GM21423 (cell line): Measurements from ENCODE around the gene TOR1A.
"Not testable (repeated sequence)": the region's sequence is repeated elsewhere in the genome, so short reads cannot be mapped to it uniquely, and the experiment has no call there.

Experiments used
- ATAC-seq: cut with Tn5 transposase; IDR thresholded peaks from one replicate; pipeline ENCODE4 v1.9.1; 2021; ENCODE audit warnings: mild to moderate bottlenecking, moderate library complexity; ENCODE audit not compliant: unreplicated experiment

TOR1A gene

GRCh38 chr9:129783516-129784361 lies 40.2 kb downstream of the TOR1A start:
- no peak for ATAC-seq

- no peak for ATAC-seq
Measured at GRCh38 chr9:129781981-129782380, 42.0 kb downstream of the TOR1A start.

DNA sequence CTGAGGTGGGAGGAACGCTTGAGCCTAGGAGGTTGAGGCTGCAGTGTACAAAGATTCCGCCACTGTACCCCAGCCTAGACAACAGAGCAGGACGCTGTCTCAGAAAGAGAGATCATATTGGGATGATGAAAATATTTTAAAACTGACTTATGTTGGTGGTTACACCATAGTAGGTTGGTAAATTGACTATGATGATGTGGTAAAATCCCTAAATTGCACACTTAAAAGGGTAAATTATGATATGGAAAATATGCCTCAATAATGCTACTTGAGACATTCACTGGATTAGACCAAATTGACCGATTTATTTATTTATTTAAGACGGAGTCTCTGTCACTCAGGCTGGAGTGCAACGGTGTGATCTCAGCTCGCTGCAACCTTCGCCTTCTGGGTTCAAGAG lies 42.8 kb downstream of the TOR1A start:
- ATAC-seq = no peak

- no peak for ATAC-seq
Measured at GRCh38 chr9:129779560-129780190, 44.3 kb downstream of the TOR1A start.

- no peak for ATAC-seq
Measured at GRCh38 chr9:129778469-129778868, 45.5 kb downstream of the TOR1A start.

- ATAC-seq = no peak
Measured at GRCh38 chr9:129777769-129778130, 46.2 kb downstream of the TOR1A start.

GRCh38 chr9:129776938-129777768 lies 46.8 kb downstream of the TOR1A start:
- no peak for ATAC-seq

GRCh38 chr9:129776566-129776937 lies 47.4 kb downstream of the TOR1A start:
- no peak for ATAC-seq

GRCh38 chr9:129776096-129776495 lies 47.8 kb downstream of the TOR1A start:
- not testable (repeated sequence) for ATAC-seq

DNA sequence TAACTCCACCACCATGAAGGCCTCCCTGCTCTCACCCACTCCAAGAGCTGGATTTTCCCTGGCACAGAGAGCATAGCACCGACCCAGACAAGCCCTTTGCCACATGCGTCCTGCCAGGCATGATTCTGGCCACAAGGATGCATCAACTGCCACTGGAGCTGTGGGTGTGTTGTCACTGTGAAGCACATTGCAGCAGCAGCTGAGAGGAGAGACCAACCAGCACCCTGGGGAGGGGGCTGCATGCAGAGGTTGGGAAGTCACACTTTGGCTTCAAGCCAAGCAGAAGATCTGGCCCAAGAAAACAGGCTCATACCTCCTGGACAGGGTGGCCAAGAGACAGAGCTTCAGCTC lies 48.5 kb downstream of the TOR1A start:
- no peak for ATAC-seq

DNA sequence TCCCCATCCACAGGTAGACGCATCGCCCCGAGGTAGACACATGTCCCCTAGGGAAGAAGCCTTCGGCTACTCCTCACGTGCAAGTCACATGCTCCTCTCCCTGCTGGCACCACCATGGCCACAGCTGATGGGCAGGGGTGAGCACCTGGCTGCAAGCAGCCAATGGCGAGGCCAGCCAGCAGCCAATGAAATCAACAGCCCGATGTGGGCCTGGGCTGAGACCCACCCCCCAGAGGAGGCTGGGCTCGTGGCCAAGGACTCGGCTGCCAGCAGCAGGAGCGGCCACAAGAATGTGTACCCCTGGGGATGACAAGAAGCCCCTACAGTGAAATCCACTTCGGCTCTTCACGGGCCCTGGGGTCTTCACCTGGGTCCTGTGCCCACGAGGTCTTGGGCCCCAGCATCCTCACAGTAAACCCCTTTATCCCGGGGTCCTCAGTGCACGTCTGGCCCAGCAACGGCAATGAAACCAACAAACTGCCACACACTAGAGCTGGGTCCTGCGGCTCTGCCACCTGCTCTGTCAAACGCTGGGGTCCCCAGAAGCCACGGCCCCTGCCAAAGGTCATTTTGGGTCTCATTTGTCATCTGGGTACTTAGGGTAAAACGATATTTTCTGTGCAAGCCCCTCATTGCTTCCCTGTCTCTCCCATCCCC lies 49.0 kb downstream of the TOR1A start:
- no peak for ATAC-seq

DNA sequence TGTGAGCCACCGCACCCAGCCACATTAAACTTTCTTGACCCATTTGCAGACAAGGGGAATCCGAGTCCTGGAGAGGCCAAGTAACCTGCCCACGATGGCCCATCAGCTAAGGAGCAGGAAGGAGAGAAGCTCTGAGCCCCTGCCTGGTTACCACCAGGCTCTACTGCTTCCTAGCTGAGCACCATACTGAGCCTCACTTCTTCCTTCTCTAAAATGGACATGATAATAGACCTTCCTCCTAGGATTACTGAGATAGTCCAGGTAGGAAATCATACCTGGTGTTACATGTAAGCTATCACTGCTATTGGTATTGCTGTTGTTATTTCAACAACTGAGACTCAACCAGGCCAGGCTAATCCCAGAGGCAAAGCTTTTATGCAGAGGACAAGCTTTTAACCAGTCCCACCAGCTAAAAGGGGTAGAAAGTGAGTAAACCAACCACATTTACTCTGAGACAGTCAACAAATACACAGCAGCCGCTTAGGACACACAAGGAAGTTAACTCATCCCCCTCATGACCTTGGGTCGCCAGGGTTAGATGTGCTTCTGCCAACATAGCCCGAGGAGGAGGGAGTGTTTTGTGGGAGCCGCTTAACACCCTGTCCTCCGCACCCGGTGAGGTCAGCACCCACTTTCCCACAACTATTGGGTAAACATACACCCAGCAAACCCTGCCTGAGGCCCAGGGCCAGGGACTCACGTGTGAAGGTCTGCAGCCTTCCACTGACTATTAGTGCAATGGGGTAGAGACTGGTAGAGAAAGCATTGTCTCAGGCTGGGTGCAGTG lies 50.5 kb downstream of the TOR1A start:
- ATAC-seq = no peak

DNA sequence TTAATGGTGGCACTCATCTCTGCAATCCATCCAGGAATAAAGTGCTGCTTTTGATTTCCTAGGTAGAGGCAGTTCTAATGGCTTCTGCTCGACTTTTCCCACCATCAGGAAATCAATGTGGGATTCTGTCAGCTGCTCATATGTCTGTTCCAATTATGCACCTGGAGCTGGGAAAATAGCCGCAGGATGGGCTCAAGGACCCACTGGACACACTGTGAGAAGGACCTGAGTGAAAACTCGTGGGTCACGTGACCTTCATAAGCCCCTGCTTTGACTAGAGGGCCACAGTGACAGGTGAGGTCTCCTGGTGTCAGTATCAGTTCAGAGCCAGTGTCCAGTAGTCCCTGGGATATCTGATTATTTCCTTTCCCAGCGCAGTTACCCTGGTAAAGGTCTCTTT lies 53.2 kb downstream of the TOR1A start:
- no peak for ATAC-seq

DNA sequence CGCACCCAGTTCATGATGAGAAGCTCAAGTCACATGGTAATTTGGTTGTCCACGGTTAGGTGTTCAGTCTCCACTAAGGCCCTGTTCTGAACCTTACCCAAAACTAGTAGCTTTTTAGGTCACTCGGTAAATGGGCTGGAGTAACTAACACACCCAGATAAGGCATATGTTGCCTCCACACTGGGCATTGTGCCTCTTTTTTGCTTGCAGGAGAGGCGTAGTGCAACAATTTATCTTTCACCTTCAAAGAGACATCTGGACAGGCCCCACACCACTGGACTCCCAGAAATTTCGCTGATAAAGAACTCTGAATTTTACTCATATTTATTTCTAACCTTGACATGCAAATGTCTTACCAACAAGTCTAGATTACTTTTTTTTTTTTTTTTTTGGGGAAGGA lies 54.3 kb downstream of the TOR1A start:
- ATAC-seq = no peak

GRCh38 chr9:129768486-129768885 lies 55.5 kb downstream of the TOR1A start:
- ATAC-seq = no peak

DNA sequence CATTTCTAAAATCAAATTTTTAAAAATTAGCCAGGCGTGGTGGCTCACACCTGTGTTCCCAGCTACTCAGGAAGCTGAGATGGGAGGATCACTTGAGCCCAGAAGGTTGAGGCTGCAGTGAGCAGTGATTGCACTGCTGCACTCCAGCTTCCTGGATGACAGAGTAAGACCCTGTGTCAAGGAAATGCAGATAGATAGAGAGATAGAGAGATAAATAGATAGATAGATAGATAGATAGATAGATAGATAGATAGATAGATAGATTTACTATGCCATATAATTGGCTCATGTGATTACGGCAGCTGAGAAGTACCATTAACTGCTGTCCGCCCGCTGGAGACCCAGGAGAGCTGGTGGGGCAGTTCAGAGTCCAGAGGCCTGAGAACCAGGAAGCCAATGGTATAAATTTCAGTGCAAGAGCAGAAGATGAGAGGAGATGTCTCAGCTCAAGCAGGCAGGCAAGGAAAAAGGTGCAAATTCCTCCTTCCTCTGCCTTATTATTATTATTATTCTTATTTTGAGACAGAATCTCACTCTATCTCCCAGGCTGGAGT lies 58.1 kb downstream of the TOR1A start:
- ATAC-seq = no peak

GRCh38 chr9:129762985-129763926 lies 60.7 kb downstream of the TOR1A start:
- no peak for ATAC-seq
